Right ventricle myocardium inferior (tissue), 1 donor: Measurements from ENCODE around the gene CCSAP. TPM values are rescaled to one million over a fixed set of nuclear protein-coding genes. Genes with fewer than 3 reads are reported as not detected.
"Not testable (repeated sequence)": the region's sequence is repeated elsewhere in the genome, so short reads cannot be mapped to it uniquely, and the experiment has no call there.

Source experiments
- ATAC-seq: fragments of 200-7000 bp; cut with Tn5 transposase; one replicate; pipeline ENCODE4 v1.9.1; 2020; ENCODE audit warnings: mild to moderate bottlenecking, moderate library complexity
- DNase-seq: peaks from one replicate; pipeline ENCODE4 v3.0.0; 2021; ENCODE audit errors: missing footprints
- intact Hi-C: fragments of 100-400 bp; cut with DNase I; formaldehyde crosslinking; loops from one replicate; pipeline ENCODE4 v1.11.0; 2022
- total RNA-seq: library from RNA; stranded (reverse); fragmentation: NEBNext Ultra II Directional; extraction: Animal tissue kit (Norgen Biotek cat#: 25700); gene quantifications from one replicate; pipeline ENCODE4 v1.2.1, GENCODE V29; 2021
- donor health status: DM: no; HTN: yes; CAD: no; lungs with severe emphysema.

The CCSAP gene
- total RNA-seq, 1 donor from 2014 or later = 2.3 TPM

- no peak for ATAC-seq
- intact Hi-C loops = no loop called here
- no peak for DNase-seq
Observed at GRCh38 chr1:229298887-229299503, 43.9 kb downstream of the CCSAP start.

- DNase-seq (no peak), ATAC-seq (no peak)
- intact Hi-C loops = no loop called here
Observed at GRCh38 chr1:229298420-229298819, 44.4 kb downstream of the CCSAP start.

GRCh38 chr1:229297746-229298145, 45.1 kb downstream of the CCSAP start:
- intact Hi-C loops = no loop called here
- no peak for DNase-seq
- no peak for ATAC-seq

GRCh38 chr1:229296541-229296941, 46.3 kb downstream of the CCSAP start:
- intact Hi-C loops = no loop called here
- DNase-seq (no peak), ATAC-seq (peak; percentile 76)

- intact Hi-C loops = no loop called here
- DNase-seq (no peak), ATAC-seq (no peak)
Observed at GRCh38 chr1:229295745-229296144, 47.1 kb downstream of the CCSAP start.

GRCh38 chr1:229293528-229294204, 49.2 kb downstream of the CCSAP start:
- intact Hi-C loops = no loop called here
- ATAC-seq (no peak), DNase-seq (no peak)

- intact Hi-C loops, ATAC-seq, DNase-seq: not testable (repeated sequence)
Observed at GRCh38 chr1:229291686-229292085, 51.2 kb downstream of the CCSAP start.

- no peak for DNase-seq
- intact Hi-C loops = no loop called here
Observed at GRCh38 chr1:229288516-229288915, 54.3 kb downstream of the CCSAP start.

GRCh38 chr1:229287267-229287666, 55.6 kb downstream of the CCSAP start:
- DNase-seq (no peak), ATAC-seq (no peak)
- intact Hi-C loops = no loop called here

More at GRCh38 chr1:229288516-229288915, 54.3 kb downstream of the CCSAP start:
- ATAC-seq = no peak

GRCh38 chr1:229286099-229286766, 56.6 kb downstream of the CCSAP start:
- DNase-seq (no peak), ATAC-seq (no peak)
- intact Hi-C loops = no loop called here

- DNase-seq (no peak), ATAC-seq (no peak)
- intact Hi-C loops = no loop called here
Observed at GRCh38 chr1:229285440-229285839, 57.4 kb downstream of the CCSAP start.

GRCh38 chr1:229284887-229285286, 58.0 kb downstream of the CCSAP start:
- DNase-seq (no peak), ATAC-seq (no peak)
- intact Hi-C loops = no loop called here

GRCh38 chr1:229283183-229283611, 59.6 kb downstream of the CCSAP start:
- DNase-seq (no peak), ATAC-seq (peak; percentile 62)
- intact Hi-C loops = no loop called here

- DNase-seq = no peak
- intact Hi-C loops = no loop called here
- no peak for ATAC-seq
Observed at GRCh38 chr1:229282295-229282823, 60.5 kb downstream of the CCSAP start.

- no peak for DNase-seq
- no peak for ATAC-seq
- intact Hi-C loops = no loop called here
Observed at GRCh38 chr1:229281339-229281926, 61.4 kb downstream of the CCSAP start.

- ATAC-seq (no peak), DNase-seq (no peak)
- intact Hi-C loops = no loop called here
Observed at GRCh38 chr1:229280921-229281320, 61.9 kb downstream of the CCSAP start.

- intact Hi-C loops = no loop called here
- no peak for DNase-seq
- no peak for ATAC-seq
Observed at GRCh38 chr1:229280037-229280828, 62.6 kb downstream of the CCSAP start.

GRCh38 chr1:229279242-229279641, 63.6 kb downstream of the CCSAP start:
- DNase-seq (no peak), ATAC-seq (no peak)
- intact Hi-C loops = no loop called here
